A549 (cell line): Measurements from ENCODE around the gene ROR1. TPM values are rescaled to one million over a fixed set of nuclear protein-coding genes. Genes with fewer than 3 reads are reported as not detected.
"Not testable (repeated sequence)": the region's sequence is repeated elsewhere in the genome, so short reads cannot be mapped to it uniquely, and the experiment has no call there.

ENCODE experiments used
- ATAC-seq, 2 experiments: fragments of 200-7000 bp in 1 of 2; fragments of >200 bp in 1 of 2; cut with Nextera tagmentation in 1 of 2; cut with Tn5 transposase in 1 of 2; 3 replicates each; pipeline versions ENCODE4 v1.8.0 to v1.9.1; 2018 to 2020; ENCODE audit warnings: mild to moderate bottlenecking in 1 of 2, moderate library complexity in 1 of 2
- CTCF ChIA-PET: fragments of 300-600 bp; sonication (Branson Sonifier 250); formaldehyde crosslinking; extraction: SDS; loops from one replicate; lab custom pipeline; 2021; ENCODE audit warnings: antibody characterized with exemption, inconsistent platforms; lab: Yijun Ruan, JAX
- POLR2A ChIA-PET: fragments of 350-600 bp; formaldehyde crosslinking; extraction: SDS; loops from one replicate; lab custom pipeline; 2021; ENCODE audit warnings: antibody characterized with exemption, inconsistent platforms; lab: Yijun Ruan, JAX
- DNase-seq, 2 experiments: peaks; one replicate each; pipeline versions ENCODE4 v3.0.0 to v3.0.0-alpha.2; 2011 to 2016; ENCODE audit warnings: low read depth in 1 of 2, low spot score in 1 of 2
- FAIRE-seq: peaks from 2 replicates; lab custom pipeline; 2011; peaks lifted over from hg19 to GRCh38; lab: Jason Lieb, UNC
- H3K27ac ChIP-seq, 2 experiments: fragments of >200 bp; sonication (Bioruptor Twin); formaldehyde crosslinking; 3 replicates each; pipeline ENCODE4 v1.5.1; 2016 to 2017
- H3K4me1 ChIP-seq: fragments of >200 bp; sonication (Bioruptor Twin); formaldehyde crosslinking; 3 replicates; pipeline ENCODE4 v1.6.1; 2016
- H3K4me2 ChIP-seq: fragments of >200 bp; sonication (Bioruptor Twin); formaldehyde crosslinking; 3 replicates; pipeline ENCODE4 v1.6.1; 2016
- H3K4me3 ChIP-seq: fragments of >200 bp; sonication (Bioruptor Twin); formaldehyde crosslinking; 3 replicates; pipeline ENCODE4 v1.5.1; 2016
- H3K9me3 ChIP-seq: fragments of >200 bp; sonication (Bioruptor Twin); formaldehyde crosslinking; 3 replicates; pipeline ENCODE4 v1.6.1; 2016
- BCL3 ChIP-seq: fragments of >200 bp; sonication (Bioruptor Twin); formaldehyde crosslinking; IDR thresholded peaks from 3 replicates; pipeline ENCODE4 v1.6.1; 2016
- E2F6 ChIP-seq: IDR thresholded peaks from 2 replicates; pipeline ENCODE4 v1.6.1; 2012; ENCODE audit warnings: low read depth, borderline replicate concordance
- EHF ChIP-seq: fragments of 250-450 bp; sonication (Bioruptor Pico); IDR thresholded peaks from 2 replicates; pipeline ENCODE4 v1.5.0; 2020; ENCODE audit warnings: mild to moderate bottlenecking
- EHMT2 ChIP-seq: fragments of 200-600 bp; sonication (generic); IDR thresholded peaks from 2 replicates; pipeline ENCODE4 v1.6.1; 2016; ENCODE audit warnings: antibody characterized with exemption, low read depth, mild to moderate bottlenecking, moderate library complexity
- FOSL2 ChIP-seq, 2 experiments: fragments of 450-650 bp in 1 of 2; fragments of >200 bp in 1 of 2; sonication (Bioruptor Twin) in 1 of 2; formaldehyde crosslinking; IDR thresholded peaks; 2 replicates each; pipeline versions ENCODE4 v1.5.0 to v1.6.1; 2016 to 2020; ENCODE audit warnings: mild to moderate bottlenecking in 1 of 2, moderate library complexity in 1 of 2
- JUNB ChIP-seq: fragments of >200 bp; sonication (Bioruptor Twin); formaldehyde crosslinking; IDR thresholded peaks from 2 replicates; pipeline ENCODE4 v1.6.1; 2016
- KDM5A ChIP-seq: fragments of 200-600 bp; sonication (generic); IDR thresholded peaks from 2 replicates; pipeline ENCODE4 v1.6.1; 2016; ENCODE audit warnings: antibody characterized with exemption, mild to moderate bottlenecking
- MYC ChIP-seq: IDR thresholded peaks from 2 replicates; pipeline ENCODE4 v1.6.1; 2012; ENCODE audit warnings: mild to moderate bottlenecking, inconsistent platforms, low read length, improper control_type of control experiment, borderline replicate concordance
- NFE2L2 ChIP-seq: fragments of 150-350 bp; conservative IDR thresholded peaks from 2 replicates; pipeline ENCODE4 v1.6.1; 2014; ENCODE audit warnings: low read length
- NPAS2 ChIP-seq: fragments of 250-450 bp; sonication (Bioruptor Pico); IDR thresholded peaks from 2 replicates; pipeline ENCODE4 v1.8.0; 2022; ENCODE audit warnings: mild to moderate bottlenecking, moderate library complexity, borderline replicate concordance
- REST ChIP-seq: fragments of 200-600 bp; sonication (generic); IDR thresholded peaks from 2 replicates; pipeline ENCODE4 v1.6.1; 2016; ENCODE audit warnings: antibody characterized with exemption, mild to moderate bottlenecking, moderate library complexity
- RFX5 ChIP-seq: fragments of 450-650 bp; IDR thresholded peaks from 2 replicates; pipeline ENCODE4 v1.7.1; 2014; ENCODE audit warnings: antibody characterized with exemption, mild to moderate bottlenecking, moderate library complexity
- SREBF2 ChIP-seq: fragments of 450-650 bp; IDR thresholded peaks from 2 replicates; pipeline ENCODE4 v1.6.1; 2014; ENCODE audit warnings: mild to moderate bottlenecking, moderate library complexity
- TFCP2L1 ChIP-seq: fragments of 250-450 bp; sonication (Bioruptor Pico); IDR thresholded peaks from 2 replicates; pipeline ENCODE4 v1.5.0; 2021; ENCODE audit warnings: mild to moderate bottlenecking
- ZNF302 ChIP-seq: fragments of 250-450 bp; sonication (Bioruptor Pico); IDR thresholded peaks from 2 replicates; pipeline ENCODE4 v1.9.0; 2021; ENCODE audit warnings: inconsistent platforms, mild to moderate bottlenecking, moderate library complexity
- WGBS: methylation state at CpG from one replicate; pipeline ENCODE4 v1.1.6; 2017; ENCODE audit errors: missing lambda C conversion rate; 5-methylcytosine and 5-hydroxymethylcytosine counted together
- polyA plus RNA-seq, 4 experiments: library from polyadenylated mRNA; depleted of rRNA in 3 of 4; stranded (reverse); fragments of >200 nt; fragmentation: RNase III in 1 of 4; extraction: RNeasy Plus Mini Kit Qiagen cat#74134 plus additional on column Dnase treatment in 1 of 4; gene quantifications; 2 replicates in 3 of 4; 3 replicates in 1 of 4; pipeline ENCODE4 v1.2.3, GENCODE V29; 2011 to 2017

Gene ROR1
- polyA plus RNA-seq, 2 of the 4 experiments (the other 2 are of a cell fraction): 6.5 to 19.0 TPM

GRCh38 chr1:64098436-64098835 is 324.6 kb downstream of the ROR1 start:
- CTCF ChIA-PET: no interaction called here
- Histone ChIP-seq H3K4me2 (no peak overlapping the region), H3K4me3 (no peak overlapping the region), H3K4me1 (peaks cover 5% of the 10 kb centered on the region; the same call in 1 of the 3 replicates), H3K27ac (no peak overlapping the region), H3K9me3 (no peaks in the 10 kb centered on the region)
- 100% methylated on average over 1 of the region's 1 CpG for WGBS
- POLR2A ChIA-PET: interaction anchor here (0.6 kb wide), 1 partner anchor 10 kb away, joined by 3 read pairs; no protein-coding TSS in a partner anchor
- no peak for TF ChIP-seq KDM5A
- TF ChIP-seq TFCP2L1 (CRISPR knock-in tag): no peak
- no peak for TF ChIP-seq EHF (CRISPR knock-in tag)
- no peak for TF ChIP-seq SREBF2
- TF ChIP-seq JUNB: no peak
- TF ChIP-seq FOSL2 (IDR thresholded peaks at IDR 0.05): no peak
- no peak for TF ChIP-seq FOSL2 (CRISPR knock-in tag; IDR thresholded peaks at IDR 0.05)
- no peak for ATAC-seq
- no peak for FAIRE-seq
- DNase-seq: no peak

GRCh38 chr1:64098846-64099582 is 325.2 kb downstream of the ROR1 start:
- Histone ChIP-seq H3K27ac (no peak overlapping the region), H3K4me1 (0 out of 3 replicates have a peak, but pooled peaks cover 1% of the 10 kb centered on the region), H3K9me3 (no peaks in the 10 kb centered on the region), H3K4me2 (no peak overlapping the region), H3K4me3 (no peak overlapping the region)
- WGBS: 93% methylated on average over 9 of the region's 9 CpGs
- no peak for DNase-seq
- ATAC-seq: no peak
- no peak for FAIRE-seq
- ChIA-PET CTCF (no interaction called here), POLR2A (interaction anchor here (0.6 kb wide), 1 partner anchor 9 kb away, joined by 3 read pairs; no protein-coding TSS in a partner anchor)
- TF ChIP-seq EHMT2: no peak
- TF ChIP-seq NFE2L2: no peak
- no peak for TF ChIP-seq ZNF302 (CRISPR knock-in tag)

GRCh38 chr1:64100791-64101190 is 327.0 kb downstream of the ROR1 start:
- Histone ChIP-seq H3K9me3 (no peaks in the 10 kb centered on the region), H3K27ac (no peak overlapping the region), H3K4me3 (no peak overlapping the region), H3K4me1 (no peaks in the 10 kb centered on the region), H3K4me2 (no peak overlapping the region)
- FAIRE-seq: no peak
- WGBS: 82% methylated on average over 4 of the region's 4 CpGs
- POLR2A ChIA-PET: no interaction called here
- ATAC-seq: no peak
- DNase-seq: no peak
- no peak for TF ChIP-seq E2F6
- TF ChIP-seq MYC: no peak
- no peak for TF ChIP-seq NPAS2 (CRISPR knock-in tag)
- TF ChIP-seq BCL3: no peak
- no peak for TF ChIP-seq RFX5
- no peak for TF ChIP-seq REST
- CTCF ChIA-PET: interaction anchor here (1.8 kb wide), 1 partner anchor 40 kb away, joined by 4 read pairs; no protein-coding TSS in a partner anchor

GRCh38 chr1:64104585-64104984 is 330.8 kb downstream of the ROR1 start:
- DNase-seq, CTCF ChIA-PET, H3K9me3 ChIP-seq, FAIRE-seq, H3K27ac ChIP-seq, H3K4me3 ChIP-seq, H3K4me2 ChIP-seq, POLR2A ChIA-PET, H3K4me1 ChIP-seq, ATAC-seq: not testable (repeated sequence)
- WGBS: 70% methylated on average over 1 of the region's 1 CpG
